Skeletal muscle cell (primary cell): Measurements from ENCODE around the gene ERGIC1.

Experiments used
- DNase-seq: peaks from one replicate; pipeline ENCODE4 v3.0.0-alpha.2; 2010; ENCODE audit warnings: low read depth
- H3K4me3 ChIP-seq: 2 replicates; pipeline ENCODE4 v1.5.1; 2011; ENCODE audit warnings: low read depth, mild to moderate bottlenecking, control low read depth, low read length, moderate library complexity

ERGIC1 gene

GRCh38 chr5:172929371-172929838 is 95.4 kb downstream of the ERGIC1 start:
- DNase-seq: peak; percentile 68
- no peak overlapping the region for H3K4me3 ChIP-seq

GRCh38 chr5:172931001-172931536 is 97.0 kb downstream of the ERGIC1 start:
- peak; percentile 80 for DNase-seq
- no peak overlapping the region for H3K4me3 ChIP-seq

- no peak for DNase-seq
- H3K4me3 ChIP-seq: no peak overlapping the region
Measured at GRCh38 chr5:172932313-172933017, 98.4 kb downstream of the ERGIC1 start.

- DNase-seq: no peak
- H3K4me3 ChIP-seq: no peak overlapping the region
Measured at GRCh38 chr5:172933238-172933637, 99.2 kb downstream of the ERGIC1 start.

- DNase-seq: no peak
- no peak overlapping the region for H3K4me3 ChIP-seq
Measured at GRCh38 chr5:172935096-172935495, 101.0 kb downstream of the ERGIC1 start.

GRCh38 chr5:172936401-172936800 is 102.3 kb downstream of the ERGIC1 start:
- no peak overlapping the region for H3K4me3 ChIP-seq
- DNase-seq: no peak

GRCh38 chr5:172939071-172939470 is 105.0 kb downstream of the ERGIC1 start:
- DNase-seq: no peak
- H3K4me3 ChIP-seq: no peak overlapping the region

- no peak for DNase-seq
- no peak overlapping the region for H3K4me3 ChIP-seq
Measured at GRCh38 chr5:172939611-172940267, 105.7 kb downstream of the ERGIC1 start.

GRCh38 chr5:172940268-172941066 is 106.4 kb downstream of the ERGIC1 start:
- H3K4me3 ChIP-seq: no peak overlapping the region
- DNase-seq: no peak

GRCh38 chr5:172941067-172941516 is 107.0 kb downstream of the ERGIC1 start:
- no peak overlapping the region for H3K4me3 ChIP-seq

GRCh38 chr5:172942556-172942955 is 108.5 kb downstream of the ERGIC1 start:
- H3K4me3 ChIP-seq: no peak overlapping the region
- no peak for DNase-seq

More at GRCh38 chr5:172941067-172941516, 107.0 kb downstream of the ERGIC1 start:
- DNase-seq: no peak

GRCh38 chr5:172943283-172943841 is 109.3 kb downstream of the ERGIC1 start:
- peak; percentile 62 for DNase-seq
- H3K4me3 ChIP-seq: no peak overlapping the region

GRCh38 chr5:172943906-172944305 is 109.9 kb downstream of the ERGIC1 start:
- H3K4me3 ChIP-seq: no peak overlapping the region
- no peak for DNase-seq

GRCh38 chr5:172944741-172945140 is 110.7 kb downstream of the ERGIC1 start:
- DNase-seq: no peak
- no peak overlapping the region for H3K4me3 ChIP-seq

GRCh38 chr5:172945151-172945550 is 111.1 kb downstream of the ERGIC1 start:
- no peak for DNase-seq
- no peak overlapping the region for H3K4me3 ChIP-seq

- H3K4me3 ChIP-seq: no peak overlapping the region
Measured at GRCh38 chr5:172946146-172946545, 112.1 kb downstream of the ERGIC1 start.

GRCh38 chr5:172949426-172949825 is 115.4 kb downstream of the ERGIC1 start:
- DNase-seq: no peak
- H3K4me3 ChIP-seq: no peak overlapping the region

More at GRCh38 chr5:172946146-172946545, 112.1 kb downstream of the ERGIC1 start:
- DNase-seq: no peak

GRCh38 chr5:172950176-172950965 is 116.3 kb downstream of the ERGIC1 start:
- no peak for DNase-seq
- H3K4me3 ChIP-seq: no peak overlapping the region
